Activated T-cell treated with anti-CD3 and anti-CD28 coated beads, Interleukin-2, amount 50 U/mL, for 48 hours (primary cell): ENCODE results near the gene CHST1.
A peak's percentile ranks its signal among the peaks of the same experiment; 100 is the strongest.

ENCODE experiments used
- DNase-seq, 2 experiments: peaks; one replicate each; pipeline ENCODE4 v3.0.0-alpha.2; 2020

Gene CHST1

GRCh38 chr11:45665206-45665932 lies at the start of gene CHST1:
CHST1 (minus strand) TSS chr11:45665622; CDS start chr11:45650923, 14,699 bp downstream.
- DNase-seq = peak; percentile 29 to 41

- no peak for DNase-seq
These were observed 48.2 kb upstream of the CHST1 start for GRCh38 chr11:45713573-45713972.

GRCh38 chr11:45710561-45710960 lies 45.1 kb upstream of the CHST1 start:
- no peak for DNase-seq

GRCh38 chr11:45708887-45709663 lies 43.7 kb upstream of the CHST1 start:
- no peak for DNase-seq

GRCh38 chr11:45704635-45705034 lies 39.2 kb upstream of the CHST1 start:
- no peak for DNase-seq

- DNase-seq = no peak
These were observed 38.7 kb upstream of the CHST1 start for GRCh38 chr11:45704133-45704532.

GRCh38 chr11:45702511-45702910 lies 37.1 kb upstream of the CHST1 start:
- DNase-seq = no peak

- DNase-seq = no peak
These were observed 33.5 kb upstream of the CHST1 start for GRCh38 chr11:45698777-45699497.

GRCh38 chr11:45692808-45693453 lies 27.5 kb upstream of the CHST1 start:
- DNase-seq = no peak

- no peak for DNase-seq
These were observed 23.1 kb upstream of the CHST1 start for GRCh38 chr11:45688472-45689033.

- DNase-seq = no peak
These were observed 22.4 kb upstream of the CHST1 start for GRCh38 chr11:45687836-45688235.

GRCh38 chr11:45685964-45686537 lies 20.6 kb upstream of the CHST1 start:
- no peak for DNase-seq

GRCh38 chr11:45684440-45684839 lies 19.0 kb upstream of the CHST1 start:
- DNase-seq = no peak

GRCh38 chr11:45683271-45684058 lies 18.0 kb upstream of the CHST1 start:
- no peak for DNase-seq

- DNase-seq = no peak
These were observed 14.4 kb upstream of the CHST1 start for GRCh38 chr11:45679806-45680205.

GRCh38 chr11:45678976-45679375 lies 13.6 kb upstream of the CHST1 start:
- no peak for DNase-seq

GRCh38 chr11:45677770-45678512 lies 12.5 kb upstream of the CHST1 start:
- DNase-seq = no peak

- DNase-seq = no peak
These were observed 11.2 kb upstream of the CHST1 start for GRCh38 chr11:45676522-45677095.

- DNase-seq = no peak
These were observed 10.2 kb upstream of the CHST1 start for GRCh38 chr11:45675646-45676045.

GRCh38 chr11:45674481-45675190 lies 9.2 kb upstream of the CHST1 start:
- no peak for DNase-seq
